Fibroblast of the aortic adventitia (primary cell): ENCODE data around the gene THEM5. TPM values are rescaled to one million over a fixed set of nuclear protein-coding genes. Genes with fewer than 3 reads are reported as not detected.

Experiments used
- DNase-seq: peaks from one replicate; pipeline ENCODE4 v3.0.0-alpha.2; 2010; ENCODE audit warnings: low read depth
- H3K4me3 ChIP-seq: 2 replicates; pipeline ENCODE4 v1.5.1; 2011; ENCODE audit warnings: low read depth, mild to moderate bottlenecking, control low read depth, low read length, moderate library complexity
- CTCF ChIP-seq: IDR thresholded peaks from 2 replicates; pipeline ENCODE4 v1.5.1; 2011; ENCODE audit warnings: mild to moderate bottlenecking, low read length, control low read depth, inconsistent platforms; ENCODE audit not compliant: insufficient read depth
- total RNA-seq: library from RNA; depleted of rRNA; stranded (reverse); fragments of >200 nt; gene quantifications from 2 replicates; pipeline ENCODE4 v1.2.3, GENCODE V29; 2012; ENCODE audit warnings: low replicate concordance

The THEM5 gene
- total RNA-seq, 1 donor: not detected

- TF ChIP-seq CTCF: no peak
- no peak for DNase-seq
- H3K4me3 ChIP-seq: no peak overlapping the region
Observed at GRCh38 chr1:151815716-151816327, 37.7 kb downstream of the THEM5 start.

- H3K4me3 ChIP-seq: no peak overlapping the region
- DNase-seq: no peak
- no peak for TF ChIP-seq CTCF
Observed at GRCh38 chr1:151814971-151815545, 38.5 kb downstream of the THEM5 start.

GRCh38 chr1:151814426-151814825, 39.1 kb downstream of the THEM5 start:
- TF ChIP-seq CTCF: no peak
- DNase-seq: no peak
- no peak overlapping the region for H3K4me3 ChIP-seq

- TF ChIP-seq CTCF: no peak
- H3K4me3 ChIP-seq: no peak overlapping the region
- no peak for DNase-seq
Observed at GRCh38 chr1:151813271-151813977, 40.1 kb downstream of the THEM5 start.

- DNase-seq: peak; percentile 61
- no peak overlapping the region for H3K4me3 ChIP-seq
- no peak for TF ChIP-seq CTCF
Observed at GRCh38 chr1:151811181-151811580, 42.3 kb downstream of the THEM5 start.

- no peak overlapping the region for H3K4me3 ChIP-seq
- peak; percentile 27 for DNase-seq
- no peak for TF ChIP-seq CTCF
Observed at GRCh38 chr1:151809985-151810556, 43.4 kb downstream of the THEM5 start.
